ENCODE measurements around the gene HP1BP3. TPM values are rescaled to one million over a fixed set of nuclear protein-coding genes. Genes with fewer than 3 reads are reported as not detected.

HP1BP3 gene
- total RNA-seq, 1 experiment from 2014 or later: 175 TPM

- Histone ChIP-seq H3K9me2 (replicated peaks; ENCODE audit: insufficient read depth, low read length) (no peaks in the 10 kb centered on the region), H3K27me3 (ENCODE audit: low read length) (no peaks in the 10 kb centered on the region), H3K4me3 (ENCODE audit: low read length) (no peak overlapping the region), H3K4me1 (ENCODE audit: low read length) (peaks cover 3% of the 10 kb centered on the region), H3K79me2 (ENCODE audit: low read length) (no peaks in the 10 kb centered on the region), H2AFZ (ENCODE audit: low read length) (no peak overlapping the region), H3K9ac (ENCODE audit: low read length) (no peak overlapping the region), H3K36me3 (ENCODE audit: insufficient read depth, low read length) (no peaks in the 10 kb centered on the region), H3K27ac (ENCODE audit: low read length) (no peak overlapping the region), H4K20me1 (ENCODE audit: insufficient read depth, low read depth, low read length) (no peaks in the 10 kb centered on the region), H3K9me3 (ENCODE audit: low read length) (no peaks in the 10 kb centered on the region), H3K4me2 (ENCODE audit: low read depth, low read length, poor library complexity, severe bottlenecking) (no peak overlapping the region)
- no peak for DNase-seq
These were observed 85.3 kb downstream of the HP1BP3 start for GRCh38 chr1:20701847-20702246.

GRCh38 chr1:20701446-20701845, 85.7 kb downstream of the HP1BP3 start:
- Histone ChIP-seq H3K36me3 (ENCODE audit: insufficient read depth, low read length) (no peaks in the 10 kb centered on the region), H3K9me2 (replicated peaks; ENCODE audit: insufficient read depth, low read length) (no peaks in the 10 kb centered on the region), H3K79me2 (ENCODE audit: low read length) (no peaks in the 10 kb centered on the region), H3K4me3 (ENCODE audit: low read length) (no peak overlapping the region), H3K4me2 (ENCODE audit: low read depth, low read length, poor library complexity, severe bottlenecking) (no peak overlapping the region), H3K27ac (ENCODE audit: low read length) (no peak overlapping the region), H3K9me3 (ENCODE audit: low read length) (no peaks in the 10 kb centered on the region), H3K9ac (ENCODE audit: low read length) (no peak overlapping the region), H4K20me1 (ENCODE audit: insufficient read depth, low read depth, low read length) (no peaks in the 10 kb centered on the region), H3K27me3 (ENCODE audit: low read length) (no peaks in the 10 kb centered on the region), H2AFZ (ENCODE audit: low read length) (no peak overlapping the region), H3K4me1 (ENCODE audit: low read length) (peaks cover 6% of the 10 kb centered on the region)
- no peak for DNase-seq

- H3K27ac ChIP-seq (ENCODE audit: low read length): no peak overlapping the region
- H3K4me2 ChIP-seq (ENCODE audit: low read depth, low read length, poor library complexity, severe bottlenecking): no peak overlapping the region
- no peak overlapping the region for H2AFZ ChIP-seq (ENCODE audit: low read length)
- no peaks in the 10 kb centered on the region for H3K79me2 ChIP-seq (ENCODE audit: low read length)
- no peaks in the 10 kb centered on the region for H3K27me3 ChIP-seq (ENCODE audit: low read length)
- H3K4me3 ChIP-seq (ENCODE audit: low read length): no peak overlapping the region
- H3K4me1 ChIP-seq (ENCODE audit: low read length): peaks cover 9% of the 10 kb centered on the region
- DNase-seq: no peak
- no peak overlapping the region for H3K9ac ChIP-seq (ENCODE audit: low read length)
- no peaks in the 10 kb centered on the region for H3K36me3 ChIP-seq (ENCODE audit: insufficient read depth, low read length)
- H3K9me3 ChIP-seq (ENCODE audit: low read length): no peaks in the 10 kb centered on the region
- no peaks in the 10 kb centered on the region for H4K20me1 ChIP-seq (ENCODE audit: insufficient read depth, low read depth, low read length)
- H3K9me2 ChIP-seq (replicated peaks; ENCODE audit: insufficient read depth, low read length): no peaks in the 10 kb centered on the region
These were observed 86.4 kb downstream of the HP1BP3 start for GRCh38 chr1:20700636-20701215.

GRCh38 chr1:20699558-20699957, 87.5 kb downstream of the HP1BP3 start:
- no peak overlapping the region for H3K9ac ChIP-seq (ENCODE audit: low read length)
- no peaks in the 10 kb centered on the region for H3K79me2 ChIP-seq (ENCODE audit: low read length)

GRCh38 chr1:20698195-20698910, 88.8 kb downstream of the HP1BP3 start:
- Histone ChIP-seq H3K4me1 (ENCODE audit: low read length) (peaks cover 9% of the 10 kb centered on the region), H2AFZ (ENCODE audit: low read length) (no peak overlapping the region), H3K4me2 (ENCODE audit: low read depth, low read length, poor library complexity, severe bottlenecking) (no peak overlapping the region), H4K20me1 (ENCODE audit: insufficient read depth, low read depth, low read length) (no peaks in the 10 kb centered on the region), H3K9ac (ENCODE audit: low read length) (no peak overlapping the region), H3K9me3 (ENCODE audit: low read length) (no peaks in the 10 kb centered on the region), H3K27me3 (ENCODE audit: low read length) (no peaks in the 10 kb centered on the region), H3K36me3 (ENCODE audit: insufficient read depth, low read length) (no peaks in the 10 kb centered on the region), H3K9me2 (replicated peaks; ENCODE audit: insufficient read depth, low read length) (no peaks in the 10 kb centered on the region), H3K27ac (ENCODE audit: low read length) (no peak overlapping the region), H3K79me2 (ENCODE audit: low read length) (no peaks in the 10 kb centered on the region), H3K4me3 (ENCODE audit: low read length) (no peak overlapping the region)
- no peak for DNase-seq

More at GRCh38 chr1:20699558-20699957, 87.5 kb downstream of the HP1BP3 start:
- H3K27ac ChIP-seq (ENCODE audit: low read length): no peak overlapping the region
- H2AFZ ChIP-seq (ENCODE audit: low read length): no peak overlapping the region
- no peaks in the 10 kb centered on the region for H3K27me3 ChIP-seq (ENCODE audit: low read length)
- H3K4me3 ChIP-seq (ENCODE audit: low read length): no peak overlapping the region
- no peaks in the 10 kb centered on the region for H3K36me3 ChIP-seq (ENCODE audit: insufficient read depth, low read length)
- H4K20me1 ChIP-seq (ENCODE audit: insufficient read depth, low read depth, low read length): no peaks in the 10 kb centered on the region
- H3K4me1 ChIP-seq (ENCODE audit: low read length): peaks cover 9% of the 10 kb centered on the region
- H3K9me2 ChIP-seq (replicated peaks; ENCODE audit: insufficient read depth, low read length): no peaks in the 10 kb centered on the region
- H3K9me3 ChIP-seq (ENCODE audit: low read length): no peaks in the 10 kb centered on the region
- no peak overlapping the region for H3K4me2 ChIP-seq (ENCODE audit: low read depth, low read length, poor library complexity, severe bottlenecking)
- no peak for DNase-seq

- Histone ChIP-seq H3K4me1 (ENCODE audit: low read length) (peaks cover 9% of the 10 kb centered on the region), H3K79me2 (ENCODE audit: low read length) (no peaks in the 10 kb centered on the region), H3K9ac (ENCODE audit: low read length) (no peak overlapping the region), H3K27me3 (ENCODE audit: low read length) (no peaks in the 10 kb centered on the region), H3K4me3 (ENCODE audit: low read length) (no peak overlapping the region), H3K36me3 (ENCODE audit: insufficient read depth, low read length) (no peaks in the 10 kb centered on the region), H2AFZ (ENCODE audit: low read length) (no peak overlapping the region), H3K9me2 (replicated peaks; ENCODE audit: insufficient read depth, low read length) (no peaks in the 10 kb centered on the region), H3K27ac (ENCODE audit: low read length) (no peak overlapping the region), H3K4me2 (ENCODE audit: low read depth, low read length, poor library complexity, severe bottlenecking) (no peak overlapping the region), H3K9me3 (ENCODE audit: low read length) (no peaks in the 10 kb centered on the region), H4K20me1 (ENCODE audit: insufficient read depth, low read depth, low read length) (no peaks in the 10 kb centered on the region)
- no peak for DNase-seq
These were observed 89.5 kb downstream of the HP1BP3 start for GRCh38 chr1:20697563-20697962.

- H3K27ac ChIP-seq (ENCODE audit: low read length): no peak overlapping the region
These were observed 90.4 kb downstream of the HP1BP3 start for GRCh38 chr1:20696397-20697333.

GRCh38 chr1:20695515-20695914, 91.6 kb downstream of the HP1BP3 start:
- no peak for DNase-seq
- Histone ChIP-seq H3K27me3 (ENCODE audit: low read length) (no peaks in the 10 kb centered on the region), H2AFZ (ENCODE audit: low read length) (no peak overlapping the region), H3K27ac (ENCODE audit: low read length) (no peak overlapping the region), H3K36me3 (ENCODE audit: insufficient read depth, low read length) (no peaks in the 10 kb centered on the region), H3K9me2 (replicated peaks; ENCODE audit: insufficient read depth, low read length) (no peaks in the 10 kb centered on the region), H3K4me1 (ENCODE audit: low read length) (peaks cover 9% of the 10 kb centered on the region), H4K20me1 (ENCODE audit: insufficient read depth, low read depth, low read length) (no peaks in the 10 kb centered on the region), H3K79me2 (ENCODE audit: low read length) (no peaks in the 10 kb centered on the region), H3K9me3 (ENCODE audit: low read length) (no peaks in the 10 kb centered on the region), H3K4me2 (ENCODE audit: low read depth, low read length, poor library complexity, severe bottlenecking) (no peak overlapping the region), H3K4me3 (ENCODE audit: low read length) (no peak overlapping the region), H3K9ac (ENCODE audit: low read length) (no peak overlapping the region)

More at GRCh38 chr1:20696397-20697333, 90.4 kb downstream of the HP1BP3 start:
- no peaks in the 10 kb centered on the region for H3K9me3 ChIP-seq (ENCODE audit: low read length)
- H4K20me1 ChIP-seq (ENCODE audit: insufficient read depth, low read depth, low read length): no peaks in the 10 kb centered on the region
- peak overlapping the region; percentile 100 for H2AFZ ChIP-seq (ENCODE audit: low read length)
- no peaks in the 10 kb centered on the region for H3K79me2 ChIP-seq (ENCODE audit: low read length)
- peak overlapping the region; percentile 87 for H3K4me3 ChIP-seq (ENCODE audit: low read length)
- peaks cover 9% of the 10 kb centered on the region for H3K4me1 ChIP-seq (ENCODE audit: low read length)
- DNase-seq: peak; percentile 88
- H3K27me3 ChIP-seq (ENCODE audit: low read length): no peaks in the 10 kb centered on the region
- H3K36me3 ChIP-seq (ENCODE audit: insufficient read depth, low read length): no peaks in the 10 kb centered on the region
- H3K4me2 ChIP-seq (ENCODE audit: low read depth, low read length, poor library complexity, severe bottlenecking): peak overlapping the region; percentile 99
- H3K9me2 ChIP-seq (replicated peaks; ENCODE audit: insufficient read depth, low read length): no peaks in the 10 kb centered on the region
- peak overlapping the region; percentile 90 for H3K9ac ChIP-seq (ENCODE audit: low read length)

Data from Karpas-422 (cell line).